HEK293 (cell line): ENCODE results near the gene COL9A2.

Experiments
- ZNF121 ChIP-seq: fragments of 450-650 bp; formaldehyde crosslinking; IDR thresholded peaks from 2 replicates; pipeline ENCODE4 v1.5.1; 2016; ENCODE audit warnings: missing biosample characterization, missing genetic modification characterization
- ZNF558 ChIP-seq: fragments of 450-650 bp; formaldehyde crosslinking; IDR thresholded peaks from 2 replicates; pipeline ENCODE4 v1.5.1; 2016; ENCODE audit warnings: missing biosample characterization, missing genetic modification characterization
- TF ChIP-seq, protein P1 (sequence below): fragments of 450-650 bp; formaldehyde crosslinking; IDR thresholded peaks from 2 replicates; pipeline ENCODE4 v1.5.1; 2016; ENCODE audit warnings: missing biosample characterization, missing genetic modification characterization
- TF ChIP-seq, protein P2 (sequence below): fragments of 450-650 bp; formaldehyde crosslinking; IDR thresholded peaks from 2 replicates; pipeline ENCODE4 v1.5.1; 2016; ENCODE audit warnings: missing biosample characterization, missing genetic modification characterization, low read depth

DNA sequence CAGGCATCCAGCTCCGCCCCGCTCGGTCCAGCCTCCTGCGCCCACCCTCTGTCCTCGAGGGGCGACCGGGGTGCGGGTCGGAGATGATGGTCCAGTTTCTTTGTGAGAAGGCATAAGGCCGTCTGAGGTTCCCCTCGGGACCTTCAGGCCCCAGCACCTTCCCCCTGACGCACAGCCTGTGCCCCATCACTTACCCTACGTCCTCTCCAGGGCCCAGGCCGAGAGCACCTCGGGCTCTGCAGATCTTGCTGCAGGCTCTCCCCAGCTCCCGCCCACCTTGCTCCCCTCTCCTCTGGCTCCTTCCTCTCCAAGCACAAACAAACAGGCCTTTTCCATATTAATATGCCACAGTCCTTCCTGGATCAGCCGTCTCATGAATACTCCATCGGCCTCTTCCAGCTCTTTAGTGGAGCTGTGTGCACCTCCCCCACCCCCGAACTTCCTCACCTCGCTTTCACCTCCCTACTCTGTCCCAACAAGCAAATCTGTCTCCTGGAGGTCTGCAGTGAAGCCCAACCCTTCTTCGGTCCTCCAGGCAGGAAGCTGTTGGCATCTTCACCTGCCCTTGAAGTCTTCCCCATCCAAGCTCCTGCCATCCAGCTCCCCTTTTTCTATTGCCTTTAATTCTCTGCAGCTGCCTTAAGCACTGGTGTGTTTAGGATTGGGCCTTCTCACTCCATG, 448 bp upstream of the COL9A2 start:
- TF ChIP-seq, protein P1, sequence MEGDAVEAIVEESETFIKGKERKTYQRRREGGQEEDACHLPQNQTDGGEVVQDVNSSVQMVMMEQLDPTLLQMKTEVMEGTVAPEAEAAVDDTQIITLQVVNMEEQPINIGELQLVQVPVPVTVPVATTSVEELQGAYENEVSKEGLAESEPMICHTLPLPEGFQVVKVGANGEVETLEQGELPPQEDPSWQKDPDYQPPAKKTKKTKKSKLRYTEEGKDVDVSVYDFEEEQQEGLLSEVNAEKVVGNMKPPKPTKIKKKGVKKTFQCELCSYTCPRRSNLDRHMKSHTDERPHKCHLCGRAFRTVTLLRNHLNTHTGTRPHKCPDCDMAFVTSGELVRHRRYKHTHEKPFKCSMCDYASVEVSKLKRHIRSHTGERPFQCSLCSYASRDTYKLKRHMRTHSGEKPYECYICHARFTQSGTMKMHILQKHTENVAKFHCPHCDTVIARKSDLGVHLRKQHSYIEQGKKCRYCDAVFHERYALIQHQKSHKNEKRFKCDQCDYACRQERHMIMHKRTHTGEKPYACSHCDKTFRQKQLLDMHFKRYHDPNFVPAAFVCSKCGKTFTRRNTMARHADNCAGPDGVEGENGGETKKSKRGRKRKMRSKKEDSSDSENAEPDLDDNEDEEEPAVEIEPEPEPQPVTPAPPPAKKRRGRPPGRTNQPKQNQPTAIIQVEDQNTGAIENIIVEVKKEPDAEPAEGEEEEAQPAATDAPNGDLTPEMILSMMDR (tag by site-specific recombination), result no peak
- TF ChIP-seq ZNF558 (tag by site-specific recombination) (no peak), ZNF121 (no peak)
- TF ChIP-seq, protein P2, sequence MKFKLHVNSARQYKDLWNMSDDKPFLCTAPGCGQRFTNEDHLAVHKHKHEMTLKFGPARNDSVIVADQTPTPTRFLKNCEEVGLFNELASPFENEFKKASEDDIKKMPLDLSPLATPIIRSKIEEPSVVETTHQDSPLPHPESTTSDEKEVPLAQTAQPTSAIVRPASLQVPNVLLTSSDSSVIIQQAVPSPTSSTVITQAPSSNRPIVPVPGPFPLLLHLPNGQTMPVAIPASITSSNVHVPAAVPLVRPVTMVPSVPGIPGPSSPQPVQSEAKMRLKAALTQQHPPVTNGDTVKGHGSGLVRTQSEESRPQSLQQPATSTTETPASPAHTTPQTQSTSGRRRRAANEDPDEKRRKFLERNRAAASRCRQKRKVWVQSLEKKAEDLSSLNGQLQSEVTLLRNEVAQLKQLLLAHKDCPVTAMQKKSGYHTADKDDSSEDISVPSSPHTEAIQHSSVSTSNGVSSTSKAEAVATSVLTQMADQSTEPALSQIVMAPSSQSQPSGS (tag by site-specific recombination), result no peak
